CD4-positive, alpha-beta T cell treated with Interleukin-2 at 100 ng/mL for 4 hours (primary cell): ENCODE measurements around the gene TFAP2B.

Source experiments
- DNase-seq: peaks from one replicate; pipeline ENCODE4 v3.0.0-alpha.2; 2020; ENCODE audit warnings: low spot score

TFAP2B gene

GRCh38 chr6:50818673-50819072, at the start of gene TFAP2B:
Gene TFAP2B, plus strand, starts transcription at chr6:50818871. Its CDS starts 21 bp downstream, at chr6:50818892.
- DNase-seq, result no peak

GRCh38 chr6:50778696-50779095, 40.0 kb upstream of the TFAP2B start:
- no peak for DNase-seq

GRCh38 chr6:50780382-50780781, 38.3 kb upstream of the TFAP2B start:
- no peak for DNase-seq

- DNase-seq, result no peak
Observed at GRCh38 chr6:50785921-50786320, 32.8 kb upstream of the TFAP2B start.

- DNase-seq, result peak; percentile 6
Observed at GRCh38 chr6:50791900-50792508, 26.7 kb upstream of the TFAP2B start.

GRCh38 chr6:50792771-50793170, 25.9 kb upstream of the TFAP2B start:
- DNase-seq, result no peak

GRCh38 chr6:50795574-50795973, 23.1 kb upstream of the TFAP2B start:
- no peak for DNase-seq

- DNase-seq, result no peak
Observed at GRCh38 chr6:50804283-50804682, 14.4 kb upstream of the TFAP2B start.

GRCh38 chr6:50807035-50807434, 11.6 kb upstream of the TFAP2B start:
- no peak for DNase-seq

GRCh38 chr6:50815436-50816114, 3.1 kb upstream of the TFAP2B start:
- no peak for DNase-seq

- DNase-seq, result peak; percentile 52
Observed at GRCh38 chr6:50816115-50816675, 2.5 kb upstream of the TFAP2B start.

GRCh38 chr6:50816947-50817645, 1.6 kb upstream of the TFAP2B start:
- no peak for DNase-seq

GRCh38 chr6:50817646-50817950, 1.1 kb upstream of the TFAP2B start:
- no peak for DNase-seq

- DNase-seq, result no peak
Observed at GRCh38 chr6:50818020-50818419, 651 bp upstream of the TFAP2B start.

GRCh38 chr6:50819466-50819903, 814 bp downstream of the TFAP2B start:
- no peak for DNase-seq

- DNase-seq, result no peak
Observed at GRCh38 chr6:50819904-50820868, 1.5 kb downstream of the TFAP2B start.

- no peak for DNase-seq
Observed at GRCh38 chr6:50820869-50821264, 2.2 kb downstream of the TFAP2B start.

GRCh38 chr6:50821441-50822077, 2.9 kb downstream of the TFAP2B start:
- no peak for DNase-seq

- no peak for DNase-seq
Observed at GRCh38 chr6:50822078-50822476, 3.4 kb downstream of the TFAP2B start.

- no peak for DNase-seq
Observed at GRCh38 chr6:50823094-50823920, 4.6 kb downstream of the TFAP2B start.

- no peak for DNase-seq
Observed at GRCh38 chr6:50824552-50824951, 5.9 kb downstream of the TFAP2B start.
